Measurements from ENCODE around the gene FBXO28. TPM values are rescaled to one million over a fixed set of nuclear protein-coding genes. Genes with fewer than 3 reads are reported as not detected.

Gene FBXO28
- total RNA-seq, 1 donor = 41.5 TPM

- no peak overlapping the region for H3K4me3 ChIP-seq (ENCODE audit: low read depth, low read length)
- no peak for TF ChIP-seq CTCF (IDR thresholded peaks at IDR 0.05; ENCODE audit: insufficient read depth, low read depth, low read length)
- DNase-seq (ENCODE audit: low read depth) = peak; percentile 7
These were observed 10.3 kb downstream of the FBXO28 start for GRCh38 chr1:224124220-224124619.

GRCh38 chr1:224127925-224128819, 14.3 kb downstream of the FBXO28 start:
- TF ChIP-seq CTCF (IDR thresholded peaks at IDR 0.05; ENCODE audit: insufficient read depth, low read depth, low read length) = no peak
- DNase-seq (ENCODE audit: low read depth) = peak; percentile 65
- H3K4me3 ChIP-seq (ENCODE audit: low read depth, low read length) = no peak overlapping the region

- DNase-seq (ENCODE audit: low read depth) = no peak
- no peak for TF ChIP-seq CTCF (IDR thresholded peaks at IDR 0.05; ENCODE audit: insufficient read depth, low read depth, low read length)
- H3K4me3 ChIP-seq (ENCODE audit: low read depth, low read length) = no peak overlapping the region
These were observed 17.3 kb downstream of the FBXO28 start for GRCh38 chr1:224131253-224131652.

GRCh38 chr1:224132901-224133300, 19.0 kb downstream of the FBXO28 start:
- TF ChIP-seq CTCF (IDR thresholded peaks at IDR 0.05; ENCODE audit: insufficient read depth, low read depth, low read length) = no peak

GRCh38 chr1:224133741-224134299, 19.9 kb downstream of the FBXO28 start:
- H3K4me3 ChIP-seq (ENCODE audit: low read depth, low read length) = no peak overlapping the region
- DNase-seq (ENCODE audit: low read depth) = no peak
- TF ChIP-seq CTCF (IDR thresholded peaks at IDR 0.05; ENCODE audit: insufficient read depth, low read depth, low read length) = no peak

More at GRCh38 chr1:224132901-224133300, 19.0 kb downstream of the FBXO28 start:
- no peak overlapping the region for H3K4me3 ChIP-seq (ENCODE audit: low read depth, low read length)
- DNase-seq (ENCODE audit: low read depth) = no peak

GRCh38 chr1:224137518-224137917, 23.6 kb downstream of the FBXO28 start:
- no peak for DNase-seq (ENCODE audit: low read depth)
- TF ChIP-seq CTCF (IDR thresholded peaks at IDR 0.05; ENCODE audit: insufficient read depth, low read depth, low read length) = no peak
- H3K4me3 ChIP-seq (ENCODE audit: low read depth, low read length) = no peak overlapping the region
